Raji (cell line): ENCODE results near the gene INHA.

Experiments used
- POLR2A ChIP-seq: IDR thresholded peaks from 2 replicates; pipeline ENCODE4 v1.6.1; 2011; ENCODE audit warnings: low read depth, low read length, control low read depth; ENCODE audit not compliant: insufficient read depth

The INHA gene

DNA sequence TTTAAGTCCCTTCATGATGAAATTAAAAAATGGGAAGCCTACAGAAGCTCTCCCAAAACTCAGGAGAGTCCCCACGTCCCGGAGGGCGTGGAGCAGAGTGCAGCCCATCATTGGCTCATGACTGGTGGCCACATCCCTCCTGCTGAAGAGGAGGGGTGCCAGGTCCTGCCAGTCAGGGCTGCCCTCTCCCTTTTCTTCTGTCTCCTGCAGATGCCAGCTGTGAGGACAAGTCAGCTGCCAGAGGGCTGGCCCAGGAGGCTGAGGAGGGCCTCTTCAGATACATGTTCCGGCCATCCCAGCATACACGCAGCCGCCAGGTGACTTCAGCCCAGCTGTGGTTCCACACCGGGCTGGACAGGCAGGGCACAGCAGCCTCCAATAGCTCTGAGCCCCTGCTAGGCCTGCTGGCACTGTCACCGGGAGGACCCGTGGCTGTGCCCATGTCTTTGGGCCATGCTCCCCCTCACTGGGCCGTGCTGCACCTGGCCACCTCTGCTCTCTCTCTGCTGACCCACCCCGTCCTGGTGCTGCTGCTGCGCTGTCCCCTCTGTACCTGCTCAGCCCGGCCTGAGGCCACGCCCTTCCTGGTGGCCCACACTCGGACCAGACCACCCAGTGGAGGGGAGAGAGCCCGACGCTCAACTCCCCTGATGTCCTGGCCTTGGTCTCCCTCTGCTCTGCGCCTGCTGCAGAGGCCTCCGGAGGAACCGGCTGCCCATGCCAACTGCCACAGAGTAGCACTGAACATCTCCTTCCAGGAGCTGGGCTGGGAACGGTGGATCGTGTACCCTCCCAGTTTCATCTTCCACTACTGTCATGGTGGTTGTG is 2.6 kb downstream of the INHA start:
- no peak for TF ChIP-seq POLR2A

DNA sequence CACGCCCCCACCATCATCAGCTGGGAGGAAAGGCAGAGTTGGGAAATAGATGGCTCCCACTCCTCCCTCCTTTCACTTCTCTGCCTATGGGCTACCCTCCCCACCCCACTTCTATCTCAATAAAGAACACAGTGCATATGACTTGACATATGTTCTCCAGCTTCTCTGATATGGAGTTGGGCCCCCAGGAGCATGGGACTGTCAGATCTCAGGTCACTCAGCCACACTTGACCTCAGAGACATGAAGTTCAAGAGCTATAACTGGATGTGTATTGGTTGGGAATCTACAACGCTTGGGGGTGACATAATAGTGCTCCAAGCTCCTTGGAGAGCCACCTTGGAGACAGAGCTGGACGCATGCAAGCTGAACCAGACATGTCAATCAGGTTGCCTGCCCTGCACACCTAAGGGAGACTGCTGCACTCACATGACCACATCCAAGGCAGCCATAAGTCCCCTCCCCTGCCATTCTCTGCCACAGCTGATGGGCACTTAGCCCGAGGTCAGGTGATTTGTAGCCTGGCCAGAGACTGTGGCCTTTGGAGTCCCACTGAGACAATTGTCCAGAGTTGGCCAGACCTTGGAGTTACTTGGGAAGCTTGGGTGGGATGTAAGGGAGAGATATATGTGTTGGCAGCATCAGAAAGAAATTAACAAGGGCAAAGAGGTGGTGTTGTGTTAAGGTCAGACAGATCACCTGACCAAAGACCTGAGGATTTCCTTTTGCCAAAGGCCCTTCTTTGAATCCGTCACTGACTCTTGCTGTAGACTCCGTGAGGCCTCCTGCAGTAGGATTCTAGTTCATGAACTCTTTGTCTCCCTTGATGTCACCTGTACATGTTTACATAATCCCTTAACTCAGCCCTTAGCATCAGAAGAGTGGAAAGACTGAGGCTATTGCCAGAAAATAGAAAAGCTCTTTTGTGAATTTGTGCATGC is 3.7 kb downstream of the INHA start:
- no peak for TF ChIP-seq POLR2A

DNA sequence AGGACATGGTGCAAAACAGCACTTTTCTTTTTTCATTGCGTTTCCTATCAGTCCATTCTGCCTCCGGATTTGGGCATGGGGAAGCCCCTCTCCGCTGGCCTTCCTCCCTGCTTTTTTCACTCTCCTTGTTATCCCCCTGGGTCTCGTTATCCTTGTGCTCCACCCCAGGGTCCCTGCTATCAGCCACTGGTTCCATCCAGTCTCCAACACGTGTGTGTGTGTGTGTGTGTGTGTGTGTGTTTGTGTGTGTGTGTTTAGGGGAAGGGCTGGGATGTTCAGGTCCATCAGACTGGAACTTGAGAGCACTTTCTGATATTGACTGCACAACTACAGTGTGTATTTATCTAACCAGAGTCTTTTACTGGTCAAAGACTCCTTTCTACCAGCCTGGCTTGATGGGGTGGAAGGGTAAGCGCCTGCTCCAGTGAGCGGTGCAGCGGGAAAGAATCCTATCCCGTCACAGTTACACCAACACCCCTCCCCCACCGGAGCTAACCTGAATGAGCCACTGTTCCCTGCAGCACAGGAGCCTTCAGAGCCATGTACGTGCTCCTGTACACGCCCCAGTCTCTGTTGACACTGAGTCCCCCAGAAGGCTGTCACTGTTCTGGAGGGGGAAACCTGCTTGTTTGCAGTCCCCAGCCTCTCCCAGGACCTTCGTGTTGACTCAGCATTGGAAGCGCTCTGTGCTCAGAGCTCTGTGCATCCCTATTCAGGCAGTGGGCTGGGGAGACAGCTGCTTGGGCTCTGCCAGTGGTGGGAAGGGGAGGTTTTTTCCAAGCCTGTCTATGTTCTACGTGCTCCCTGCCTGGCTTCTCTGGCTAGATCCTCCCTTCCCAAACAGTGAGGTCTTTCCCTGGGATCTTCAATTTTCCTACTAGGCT is 4.6 kb downstream of the INHA start:
- TF ChIP-seq POLR2A = no peak

DNA sequence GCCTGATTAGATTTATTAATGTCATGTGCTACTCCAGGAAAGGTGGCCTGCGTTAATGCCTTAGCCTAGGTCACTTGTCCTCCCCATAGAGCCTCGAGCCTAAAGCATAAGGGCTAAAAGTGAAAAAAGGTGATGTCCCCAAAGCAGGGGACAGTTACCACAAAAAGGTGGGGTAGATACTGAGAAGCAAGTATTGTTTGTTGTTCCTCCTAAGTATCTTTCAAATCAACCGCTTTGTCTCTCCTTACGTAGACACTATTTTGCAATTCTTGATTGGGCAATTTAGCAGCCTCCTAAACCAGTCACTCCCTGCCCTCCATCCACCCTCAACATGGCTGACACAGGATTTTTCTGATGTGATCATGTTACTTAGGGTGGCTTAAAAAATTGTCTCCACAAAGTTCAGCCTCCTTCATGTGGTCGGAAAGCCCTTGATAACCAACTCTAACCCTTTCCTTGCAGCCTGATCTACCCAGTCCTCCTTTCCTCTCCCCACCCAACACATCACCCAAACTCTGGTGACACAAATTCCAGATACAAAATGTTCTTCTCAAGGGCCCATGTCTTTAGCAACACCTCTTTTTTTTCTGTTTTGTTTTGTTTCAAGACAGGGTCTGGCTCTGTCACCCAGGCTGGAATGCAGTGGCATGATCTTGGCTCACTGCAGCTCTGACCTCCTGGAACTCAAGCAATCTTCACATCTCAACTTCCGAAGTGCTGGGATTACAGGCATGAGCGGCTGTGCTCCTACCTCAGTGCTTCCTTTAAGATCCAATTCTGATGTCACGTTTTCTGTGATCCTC is 6.9 kb downstream of the INHA start:
- TF ChIP-seq POLR2A = no peak

DNA sequence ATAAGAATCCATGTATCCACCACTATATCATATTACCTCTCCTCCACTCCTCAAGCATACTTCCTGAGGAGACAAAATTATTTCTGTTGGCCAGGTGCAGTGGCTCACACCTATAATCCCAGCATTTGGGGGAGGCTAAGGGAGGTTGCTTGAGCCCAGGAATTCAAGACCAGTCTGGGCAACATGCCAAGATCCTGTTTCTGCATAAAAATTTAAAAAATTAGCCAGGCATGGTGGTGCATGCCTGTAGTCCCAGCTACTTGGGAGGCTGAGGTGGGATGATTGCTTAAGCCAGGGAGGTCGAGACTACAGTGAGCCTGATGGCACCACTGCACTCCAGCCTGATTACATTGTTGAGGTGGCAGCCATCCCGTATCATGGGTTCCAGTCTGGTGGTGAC is 9.2 kb downstream of the INHA start:
- TF ChIP-seq POLR2A = no peak

DNA sequence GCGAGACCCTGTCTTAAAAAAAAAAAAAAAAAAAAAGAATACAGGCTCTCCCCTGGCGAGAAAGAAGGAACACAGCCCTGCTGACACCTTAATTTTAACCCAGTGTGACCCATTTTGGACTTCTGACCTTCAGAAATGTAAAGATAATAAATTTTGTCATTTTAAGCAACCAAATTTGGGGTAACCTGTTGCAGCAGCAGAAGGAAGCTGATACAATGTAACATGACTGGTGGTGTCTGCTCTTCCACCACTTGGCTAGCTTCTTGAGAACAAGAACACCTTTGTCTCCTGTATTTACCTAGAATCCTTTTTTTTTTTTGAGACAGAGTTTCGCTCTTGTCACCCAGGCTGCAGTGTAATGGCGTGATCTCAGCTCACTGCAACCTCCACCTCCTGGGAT is 19.0 kb downstream of the INHA start:
- no peak for TF ChIP-seq POLR2A

DNA sequence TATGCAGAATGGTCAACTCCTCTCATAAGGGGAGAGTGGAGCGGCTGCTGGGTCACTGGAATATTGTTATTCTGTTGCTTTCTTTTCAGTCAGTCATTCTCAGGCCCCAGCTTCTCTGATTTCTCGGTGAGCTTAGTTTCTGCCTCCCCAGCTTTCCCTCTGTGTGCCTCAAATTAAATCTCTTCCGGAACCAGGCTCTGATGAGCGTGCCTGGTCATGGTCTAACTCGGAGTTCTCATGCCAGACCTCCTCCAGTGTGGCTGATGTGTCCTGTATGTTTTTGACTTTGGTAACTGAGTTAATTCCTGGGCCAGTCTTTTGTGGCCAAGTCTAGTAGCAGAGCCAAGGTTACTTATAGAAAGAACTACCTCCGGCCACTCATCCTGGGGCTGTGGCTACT is 20.6 kb downstream of the INHA start:
- no peak for TF ChIP-seq POLR2A

DNA sequence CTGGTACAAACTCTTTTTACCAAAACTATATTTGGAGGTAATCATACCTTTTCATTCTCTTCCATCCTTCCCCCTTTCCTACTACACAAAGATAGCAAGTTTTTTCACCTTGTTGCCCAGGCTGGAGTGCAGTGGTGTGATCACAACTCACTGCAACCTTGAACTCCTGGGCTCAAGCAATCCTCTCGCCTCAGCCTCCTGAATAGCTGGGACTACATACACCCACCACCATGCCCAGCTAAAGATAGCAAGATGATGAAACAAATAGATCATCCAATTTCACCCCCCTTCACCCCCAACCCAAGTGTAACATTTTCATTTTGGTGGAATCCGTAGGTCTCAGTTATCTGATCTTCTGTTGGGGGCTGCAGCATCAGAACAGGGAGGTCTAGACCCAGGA is 21.0 kb downstream of the INHA start:
- no peak for TF ChIP-seq POLR2A

DNA sequence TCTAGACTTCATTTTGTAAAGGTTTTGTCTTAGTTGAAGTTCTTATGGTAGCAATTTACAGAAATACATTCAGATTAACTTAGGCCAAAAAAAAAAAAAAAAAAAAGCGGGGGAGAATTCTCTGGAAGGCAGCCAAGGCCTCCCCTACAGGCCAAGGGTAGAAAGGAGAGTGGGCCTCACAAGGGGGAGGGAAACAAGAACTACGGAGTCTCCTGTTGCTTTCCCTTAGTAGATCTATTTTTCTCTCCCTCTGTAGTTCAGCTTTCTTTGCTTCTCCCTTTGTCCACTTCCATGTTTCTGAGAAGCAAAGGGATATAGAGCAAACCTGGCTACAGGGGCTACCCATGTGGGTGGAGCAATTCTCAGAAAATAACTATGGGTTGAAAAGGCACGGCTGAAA is 23.1 kb downstream of the INHA start:
- no peak for TF ChIP-seq POLR2A

DNA sequence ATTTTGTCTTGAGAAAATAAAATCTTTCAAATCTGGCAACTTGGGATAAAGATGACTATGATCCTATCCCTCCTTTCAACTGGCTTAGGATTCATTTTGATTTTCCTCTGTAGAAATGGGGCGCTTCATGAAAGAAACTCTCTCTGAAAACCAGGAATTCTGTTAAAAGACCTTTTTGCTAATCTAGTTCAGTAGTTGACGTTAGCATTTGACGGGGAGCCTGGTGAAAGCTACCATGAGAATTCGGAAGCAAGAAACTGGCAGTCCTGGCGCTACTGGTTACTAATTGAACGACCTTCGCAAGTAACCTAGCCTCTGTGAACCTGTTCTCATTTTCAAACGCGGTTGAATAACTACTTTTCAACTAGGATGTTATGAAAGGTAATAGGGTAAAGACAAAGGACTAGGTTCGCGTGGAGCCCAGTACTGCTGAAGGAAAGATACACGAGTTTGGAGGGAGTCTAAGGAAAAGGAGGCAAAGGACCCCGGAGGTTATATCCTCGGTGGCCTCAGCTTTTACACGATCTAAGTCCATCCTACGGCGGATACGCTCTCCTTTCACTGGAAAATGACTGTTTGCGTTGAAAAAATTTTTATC is 24.9 kb downstream of the INHA start:
- TF ChIP-seq POLR2A = no peak

DNA sequence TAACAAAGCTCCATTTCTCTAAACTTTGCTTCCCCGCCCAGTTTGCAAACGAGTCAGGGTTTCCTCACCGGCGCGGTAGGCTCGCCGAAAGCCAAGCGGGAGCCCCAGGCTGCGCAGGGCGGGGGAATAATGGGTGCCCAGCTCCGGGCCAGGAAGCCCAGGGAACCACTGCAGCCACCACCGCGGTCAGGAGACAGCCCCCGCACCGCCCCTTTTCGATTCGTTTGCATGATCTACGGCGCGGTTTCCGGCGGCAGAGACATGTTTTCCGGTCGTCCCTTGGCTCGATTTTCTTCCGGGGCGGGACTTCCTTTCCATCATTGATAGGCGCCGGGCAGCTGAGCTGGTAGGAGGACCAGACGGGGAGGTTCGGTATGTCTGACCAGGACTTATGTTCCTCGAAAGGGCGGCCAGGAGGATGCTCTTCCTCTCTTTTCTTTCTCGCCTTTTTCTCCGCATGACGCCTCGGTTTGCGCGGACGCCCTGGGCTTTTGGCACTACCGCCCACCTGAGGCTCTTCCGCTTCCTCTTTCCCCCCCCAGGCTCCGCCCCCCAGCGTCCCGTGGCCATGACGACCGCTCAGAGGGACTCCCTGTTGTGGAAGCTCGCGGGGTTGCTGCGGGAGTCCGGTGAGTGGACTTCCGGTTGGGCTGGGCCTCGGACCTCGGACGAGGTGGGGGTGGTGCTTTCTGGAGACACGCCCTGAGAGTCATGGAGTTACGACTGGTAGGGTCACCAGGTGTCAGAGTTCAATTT is 25.6 kb downstream of the INHA start, which contains the start of gene STK11IP:
STK11IP (plus strand) TSS at position 306 of the 756 bp plus-strand sequence; CDS start at position 569, 263 bp downstream.
- peak; percentile 85 for TF ChIP-seq POLR2A

DNA sequence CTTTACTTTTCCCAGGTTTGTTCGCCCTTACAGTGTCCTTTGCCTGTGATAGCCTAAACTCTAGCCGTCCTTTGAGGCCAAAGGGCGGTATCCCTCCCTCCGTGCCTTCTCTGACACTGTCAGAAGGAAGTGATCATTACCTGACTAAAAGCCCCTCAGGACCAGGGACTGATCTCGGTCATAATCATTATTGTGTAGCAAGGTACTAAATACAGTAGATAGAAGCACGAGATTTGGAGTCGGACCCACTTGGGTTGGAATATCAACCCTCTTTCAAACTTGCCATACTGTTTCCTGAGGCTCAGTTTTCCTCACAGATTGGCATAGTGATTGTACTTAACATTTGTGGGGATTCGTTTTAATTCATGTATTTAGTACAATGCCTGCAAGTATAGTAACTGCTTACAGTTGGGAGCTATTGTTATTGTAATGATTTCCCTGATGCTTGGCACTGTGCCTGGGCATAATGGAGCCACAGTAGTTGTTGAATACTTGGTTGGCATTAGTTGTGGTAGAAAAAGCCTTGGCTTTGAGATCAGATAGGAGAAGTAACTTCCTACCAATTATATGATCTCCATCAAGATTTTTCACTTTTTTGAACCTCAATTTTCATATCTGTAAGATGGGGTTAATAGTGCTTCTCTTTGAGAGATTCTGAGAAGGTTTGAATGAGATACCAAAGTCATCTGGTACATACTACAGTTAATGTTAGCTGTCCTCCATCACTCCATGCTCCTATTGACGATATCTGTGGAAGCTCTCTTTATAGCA is 26.4 kb downstream of the INHA start:
- no peak for TF ChIP-seq POLR2A

DNA sequence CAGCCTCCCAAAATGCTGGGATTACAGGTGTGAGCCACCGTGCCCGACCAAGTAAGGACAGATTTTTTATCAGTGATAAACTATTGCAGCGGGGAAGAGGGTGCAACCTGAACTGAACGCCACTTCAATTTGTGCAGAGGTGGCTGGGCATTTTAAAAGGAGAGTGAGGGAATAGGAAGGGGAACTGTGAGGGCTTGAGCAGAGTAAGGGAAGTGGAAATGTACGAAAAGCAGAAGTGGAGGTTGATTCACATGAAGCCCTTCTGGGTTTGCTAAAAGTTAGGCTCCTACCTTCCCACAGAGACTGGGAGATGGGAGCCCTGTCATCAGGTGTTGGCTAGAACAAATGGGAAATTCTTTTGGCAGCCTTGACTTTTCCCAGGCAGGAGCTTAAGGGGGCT is 31.7 kb downstream of the INHA start:
- TF ChIP-seq POLR2A = no peak

DNA sequence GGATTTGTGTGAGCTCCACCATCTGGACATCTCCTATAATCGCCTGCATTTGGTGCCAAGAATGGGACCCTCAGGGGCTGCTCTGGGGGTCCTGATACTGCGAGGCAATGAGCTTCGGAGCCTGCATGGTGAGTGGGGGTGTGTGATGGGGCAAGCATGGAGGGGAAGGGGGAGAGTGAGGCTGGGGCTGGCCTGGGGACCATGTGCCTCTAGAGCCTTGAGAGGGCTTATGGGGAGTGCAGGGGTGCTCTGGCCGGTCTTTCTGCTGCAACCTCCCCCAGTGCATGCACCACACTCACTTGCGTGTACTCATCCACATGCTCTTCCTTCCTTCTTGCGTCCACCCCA is 33.5 kb downstream of the INHA start:
- no peak for TF ChIP-seq POLR2A
